Effector CD4-positive, alpha-beta T cell (primary cell): Measurements from ENCODE around the gene KIF17. TPM values are rescaled to one million over a fixed set of nuclear protein-coding genes. Genes with fewer than 3 reads are reported as not detected.

Experiments
- DNase-seq: peaks from one replicate; pipeline ENCODE4 v3.0.0-alpha.2; 2020
- total RNA-seq: gene quantifications from one replicate; lab custom pipeline; 2026; lab: John Stamatoyannopoulos, UW

KIF17 gene
- total RNA-seq, result not detected

GRCh38 chr1:20717452-20718342 is at the start of gene KIF17:
Gene KIF17 (minus strand): TSS chr1:20718007. CDS start chr1:20717706, 301 bp downstream.
- DNase-seq, result peak; percentile 43

GRCh38 chr1:20767271-20767670 is 49.5 kb upstream of the KIF17 start:
- DNase-seq, result no peak

- no peak for DNase-seq
Measured at GRCh38 chr1:20763417-20763816, 45.6 kb upstream of the KIF17 start.

GRCh38 chr1:20760322-20760721 is 42.5 kb upstream of the KIF17 start:
- no peak for DNase-seq

- no peak for DNase-seq
Measured at GRCh38 chr1:20753589-20753988, 35.8 kb upstream of the KIF17 start.

GRCh38 chr1:20751462-20751990 is 33.7 kb upstream of the KIF17 start:
- DNase-seq, result no peak

- DNase-seq, result no peak
Measured at GRCh38 chr1:20742671-20743070, 24.9 kb upstream of the KIF17 start.

GRCh38 chr1:20740781-20741180 is 23.0 kb upstream of the KIF17 start:
- no peak for DNase-seq

- no peak for DNase-seq
Measured at GRCh38 chr1:20739225-20739624, 21.4 kb upstream of the KIF17 start.

- DNase-seq, result no peak
Measured at GRCh38 chr1:20735581-20736111, 17.8 kb upstream of the KIF17 start.

GRCh38 chr1:20733360-20733975 is 15.7 kb upstream of the KIF17 start:
- DNase-seq, result no peak

GRCh38 chr1:20732588-20733359 is 15.0 kb upstream of the KIF17 start, which contains the start of gene SH2D5:
Gene SH2D5 (minus strand): TSS chr1:20732703. CDS start chr1:20728044, 4,659 bp downstream.
- DNase-seq, result peak; percentile 57

- DNase-seq, result peak; percentile 44
Measured at GRCh38 chr1:20732071-20732587, 14.3 kb upstream of the KIF17 start.

GRCh38 chr1:20731057-20731991 is 13.5 kb upstream of the KIF17 start:
- DNase-seq, result no peak

GRCh38 chr1:20730690-20731056 is 12.9 kb upstream of the KIF17 start:
- no peak for DNase-seq

GRCh38 chr1:20729990-20730689 is 12.3 kb upstream of the KIF17 start:
- DNase-seq, result no peak

- no peak for DNase-seq
Measured at GRCh38 chr1:20729155-20729931, 11.5 kb upstream of the KIF17 start.

GRCh38 chr1:20728371-20729154 is 10.8 kb upstream of the KIF17 start:
- DNase-seq, result no peak

GRCh38 chr1:20727746-20728316 is 10.0 kb upstream of the KIF17 start:
- no peak for DNase-seq
